K562 (cell line): ENCODE measurements around the gene CDC23. TPM values are rescaled to one million over a fixed set of nuclear protein-coding genes. Genes with fewer than 3 reads are reported as not detected.

Experiments
- ASH1L ChIP-seq: fragments of 450-650 bp; IDR thresholded peaks from 2 replicates; pipeline ENCODE4 v1.6.1; 2018; ENCODE audit warnings: borderline replicate concordance, mild to moderate bottlenecking, low read depth; ENCODE audit not compliant: partially characterized antibody
- CHAMP1 ChIP-seq: fragments of 450-650 bp; IDR thresholded peaks from 2 replicates; pipeline ENCODE4 v1.6.1; 2016; ENCODE audit warnings: mild to moderate bottlenecking
- CHD2 ChIP-seq: IDR thresholded peaks from 2 replicates; pipeline ENCODE4 v1.6.1; 2011; ENCODE audit warnings: low read depth, low read length
- CREB3L1 ChIP-seq: fragments of 450-650 bp; IDR thresholded peaks from 2 replicates; pipeline ENCODE4 v1.6.1; 2014; ENCODE audit warnings: low read depth, mild to moderate bottlenecking, moderate library complexity, borderline replicate concordance
- ETV1 ChIP-seq: fragments of 450-650 bp; conservative IDR thresholded peaks from 2 replicates; pipeline ENCODE4 v1.6.1; 2016; ENCODE audit warnings: missing genetic modification characterization, control low read depth, low read depth, missing compliant biosample characterization
- EZH2 ChIP-seq: IDR thresholded peaks from 2 replicates; pipeline ENCODE4 v1.6.1; 2012; ENCODE audit warnings: low read depth, mild to moderate bottlenecking, inconsistent platforms, low read length, borderline replicate concordance
- FOXA1 ChIP-seq: fragments of 450-650 bp; IDR thresholded peaks from 2 replicates; pipeline ENCODE4 v1.6.1; 2016; ENCODE audit warnings: mild to moderate bottlenecking, borderline replicate concordance
- GTF2E2 ChIP-seq: fragments of 200-800 bp; sonication (Bioruptor generic); IDR thresholded peaks from 2 replicates; pipeline ENCODE4 v1.6.1; 2016; ENCODE audit warnings: missing genetic modification characterization, missing compliant biosample characterization
- HMBOX1 ChIP-seq: sonication (generic); IDR thresholded peaks from 2 replicates; pipeline ENCODE4 v1.6.1; 2016
- IRF2 ChIP-seq: sonication (generic); formaldehyde crosslinking; IDR thresholded peaks from 2 replicates; pipeline ENCODE4 v1.8.1; 2022; ENCODE audit warnings: mild to moderate bottlenecking, missing genetic modification reagents
- KDM5B ChIP-seq: fragments of 200-600 bp; sonication (generic); IDR thresholded peaks from 2 replicates; pipeline ENCODE4 v1.6.1; 2012; ENCODE audit warnings: low read depth, mild to moderate bottlenecking, moderate library complexity, low read length, control low read depth, inconsistent platforms; ENCODE audit not compliant: insufficient replicate concordance
- NKRF ChIP-seq: fragments of 450-650 bp; IDR thresholded peaks from 2 replicates; pipeline ENCODE4 v1.6.1; 2016; ENCODE audit warnings: borderline replicate concordance
- POLR2AphosphoS5 ChIP-seq: IDR thresholded peaks from 2 replicates; pipeline ENCODE4 v1.6.1; 2011; ENCODE audit warnings: mild to moderate bottlenecking, low read depth, low read length, moderate library complexity; ENCODE audit not compliant: control insufficient read depth, insufficient read depth
- RBFOX2 ChIP-seq: fragments of 200-400 bp; formaldehyde crosslinking; IDR thresholded peaks from 2 replicates; pipeline ENCODE4 v1.6.1; 2017; ENCODE audit warnings: low read depth, mild to moderate bottlenecking, low read length, moderate library complexity
- ZBTB7A ChIP-seq: IDR thresholded peaks from 2 replicates; pipeline ENCODE4 v1.6.1; 2011; ENCODE audit warnings: low read depth, mild to moderate bottlenecking, low read length, moderate library complexity, borderline replicate concordance; ENCODE audit not compliant: control insufficient read depth
- ZFX ChIP-seq: sonication (generic); formaldehyde crosslinking; IDR thresholded peaks from 2 replicates; pipeline ENCODE4 v1.8.0; 2022; ENCODE audit warnings: mild to moderate bottlenecking, missing genetic modification reagents, moderate library complexity
- ZNF133 ChIP-seq: fragments of 250-450 bp; sonication (Bioruptor Pico); IDR thresholded peaks from 2 replicates; pipeline ENCODE4 v1.4.0; 2020; ENCODE audit warnings: mild to moderate bottlenecking
- ZNF655 ChIP-seq: fragments of 250-450 bp; sonication (Bioruptor Pico); IDR thresholded peaks from 2 replicates; pipeline ENCODE4 v1.5.0; 2021
- polyA plus RNA-seq, 8 experiments: library from polyadenylated mRNA; depleted of rRNA in 4 of 8; stranded (reverse) in 5 of 8; unstranded in 3 of 8; fragments of >200 nt; fragmentation: Nextera tagmentation in 2 of 8; fragmentation: Illumina TruSeq in 1 of 8; extraction: Ambion mirVana in 2 of 8; extraction: Trizol in 1 of 8; gene quantifications; 2 replicates each; pipeline versions ENCODE4 v1.2.1 to v1.2.3, GENCODE V29; 2011 to 2014; ENCODE audit warnings: inconsistent platforms in 1 of 8, missing spikeins in 1 of 8
- total RNA-seq, 7 experiments: library from RNA; depleted of rRNA in 6 of 7; stranded (reverse); fragments of >200 nt in 6 of 7; fragmentation: Illumina TruSeq in 2 of 7; extraction: Trizol in 2 of 7; gene quantifications; 2 replicates each; pipeline versions ENCODE4 v1.2.1 to v1.2.3, GENCODE V29; 2011 to 2021; ENCODE audit warnings: low replicate concordance in 1 of 7

Gene CDC23
- total and polyA plus RNA-seq, 9 of the 15 experiments (the other 6 are each of a cell fraction or from before 2014, with no cell fraction given) = 34.5 to 157 (median 65.5) TPM

- no peak for TF ChIP-seq HMBOX1
- peak; percentile 89 for TF ChIP-seq POLR2AphosphoS5
- TF ChIP-seq ZNF133 (CRISPR knock-in tag) = no peak
- no peak for TF ChIP-seq EZH2
- no peak for TF ChIP-seq ZNF655
- TF ChIP-seq ASH1L = peak; percentile 94
- TF ChIP-seq NKRF = peak; percentile 73; the same call in 1 of the 2 replicates
- TF ChIP-seq GTF2E2 (tag) = peak; percentile 71; the same call in 1 of the 2 replicates
- TF ChIP-seq CHD2 = no peak
- no peak for TF ChIP-seq FOXA1
- peak; percentile 17; the same call in 1 of the 2 replicates for TF ChIP-seq ZBTB7A
- 0 out of 2 replicates have a peak, but pooled peaks have one; percentile 11 for TF ChIP-seq CREB3L1
- no peak for TF ChIP-seq ETV1 (tag)
- peak; percentile 93 for TF ChIP-seq KDM5B
- TF ChIP-seq IRF2 (CRISPR knock-in tag) = no peak
- peak; percentile 82; the same call in 1 of the 2 replicates for TF ChIP-seq ZFX (CRISPR knock-in tag)
- TF ChIP-seq CHAMP1 = peak; percentile 52; the same call in 1 of the 2 replicates
- TF ChIP-seq RBFOX2 = peak; percentile 89
Measured at GRCh38 chr5:138213161-138214029, at the start of gene CDC23 (continued).
